ENCODE data around the gene CEP120. TPM values are rescaled to one million over a fixed set of nuclear protein-coding genes. Genes with fewer than 3 reads are reported as not detected.

CEP120 gene
- total RNA-seq, 1 donor from 2014 or later = 18.7 TPM

GRCh38 chr5:123359454-123360200 lies 63.6 kb downstream of the CEP120 start:
- DNase-seq (ENCODE audit: extremely low spot score, unreplicated experiment) = no peak
- Mint-ChIP-seq H3K9me3 (ENCODE audit: unreplicated experiment) (peaks cover 8% of the 10 kb centered on the region), H3K4me1 (ENCODE audit: unreplicated experiment) (no peaks in the 10 kb centered on the region), H3K36me3 (ENCODE audit: unreplicated experiment) (peaks cover 38% of the 10 kb centered on the region), H3K27ac (ENCODE audit: unreplicated experiment) (no peak overlapping the region), H3K4me3 (ENCODE audit: unreplicated experiment) (no peak overlapping the region), H3K27me3 (ENCODE audit: unreplicated experiment) (no peaks in the 10 kb centered on the region)
- no peak for TF ChIP-seq CTCF (IDR thresholded peaks at IDR 0.05)

- H3K27me3 Mint-ChIP-seq (ENCODE audit: unreplicated experiment) = no peaks in the 10 kb centered on the region
- H3K27ac Mint-ChIP-seq (ENCODE audit: unreplicated experiment) = no peak overlapping the region
- no peak overlapping the region for H3K4me3 Mint-ChIP-seq (ENCODE audit: unreplicated experiment)
- H3K36me3 Mint-ChIP-seq (ENCODE audit: unreplicated experiment) = peaks cover 41% of the 10 kb centered on the region
- peaks cover 11% of the 10 kb centered on the region for H3K9me3 Mint-ChIP-seq (ENCODE audit: unreplicated experiment)
- no peak for TF ChIP-seq CTCF (IDR thresholded peaks at IDR 0.05)
- no peak for DNase-seq (ENCODE audit: extremely low spot score, unreplicated experiment)
- no peaks in the 10 kb centered on the region for H3K4me1 Mint-ChIP-seq (ENCODE audit: unreplicated experiment)
Observed at GRCh38 chr5:123358751-123359150, 64.5 kb downstream of the CEP120 start.

- DNase-seq (ENCODE audit: extremely low spot score, unreplicated experiment) = no peak
Observed at GRCh38 chr5:123358304-123358703, 64.9 kb downstream of the CEP120 start.

GRCh38 chr5:123351820-123352219 lies 71.4 kb downstream of the CEP120 start:
- Mint-ChIP-seq H3K27ac (ENCODE audit: unreplicated experiment) (no peak overlapping the region), H3K36me3 (ENCODE audit: unreplicated experiment) (peaks cover 24% of the 10 kb centered on the region), H3K27me3 (ENCODE audit: unreplicated experiment) (no peaks in the 10 kb centered on the region), H3K4me1 (ENCODE audit: unreplicated experiment) (peaks cover 7% of the 10 kb centered on the region), H3K9me3 (ENCODE audit: unreplicated experiment) (peaks cover 18% of the 10 kb centered on the region), H3K4me3 (ENCODE audit: unreplicated experiment) (no peak overlapping the region)
- no peak for DNase-seq (ENCODE audit: extremely low spot score, unreplicated experiment)
- no peak for TF ChIP-seq CTCF (IDR thresholded peaks at IDR 0.05)

More at GRCh38 chr5:123358304-123358703, 64.9 kb downstream of the CEP120 start:
- H3K9me3 Mint-ChIP-seq (ENCODE audit: unreplicated experiment) = peaks cover 15% of the 10 kb centered on the region
- no peak overlapping the region for H3K4me3 Mint-ChIP-seq (ENCODE audit: unreplicated experiment)
- H3K4me1 Mint-ChIP-seq (ENCODE audit: unreplicated experiment) = no peaks in the 10 kb centered on the region
- H3K27ac Mint-ChIP-seq (ENCODE audit: unreplicated experiment) = no peak overlapping the region
- H3K27me3 Mint-ChIP-seq (ENCODE audit: unreplicated experiment) = no peaks in the 10 kb centered on the region
- TF ChIP-seq CTCF (IDR thresholded peaks at IDR 0.05) = no peak
- H3K36me3 Mint-ChIP-seq (ENCODE audit: unreplicated experiment) = peaks cover 41% of the 10 kb centered on the region

- no peak for TF ChIP-seq CTCF (IDR thresholded peaks at IDR 0.05)
- Mint-ChIP-seq H3K4me3 (ENCODE audit: unreplicated experiment) (no peak overlapping the region), H3K4me1 (ENCODE audit: unreplicated experiment) (peaks cover 7% of the 10 kb centered on the region), H3K27me3 (ENCODE audit: unreplicated experiment) (no peaks in the 10 kb centered on the region), H3K9me3 (ENCODE audit: unreplicated experiment) (peaks cover 13% of the 10 kb centered on the region), H3K36me3 (ENCODE audit: unreplicated experiment) (peaks cover 23% of the 10 kb centered on the region), H3K27ac (ENCODE audit: unreplicated experiment) (no peak overlapping the region)
- no peak for DNase-seq (ENCODE audit: extremely low spot score, unreplicated experiment)
Observed at GRCh38 chr5:123351240-123351639, 72.0 kb downstream of the CEP120 start.
